ENCODE data around the gene C19orf38.

The C19orf38 gene

DNA sequence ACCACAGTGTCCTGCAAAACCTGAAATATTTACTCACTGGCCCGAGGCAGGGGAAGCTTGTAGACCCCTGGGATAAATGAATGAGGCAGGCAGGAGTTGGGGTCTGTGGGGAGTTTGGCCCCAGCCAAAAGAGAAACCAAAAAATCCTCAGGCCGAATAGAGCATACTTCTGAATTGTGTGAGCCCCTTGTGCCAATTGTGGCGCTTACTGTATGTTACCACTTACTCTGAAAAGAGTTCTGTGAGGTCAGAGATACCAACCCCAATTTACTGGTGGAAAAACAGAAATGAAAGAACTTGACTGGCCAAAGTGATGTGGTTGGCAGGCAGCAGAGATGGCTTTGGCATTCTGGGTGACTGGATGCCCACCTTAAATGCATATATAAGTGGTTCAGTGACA lies 30.0 kb downstream of the C19orf38 start:
- no peak for DNase-seq

- no peak for DNase-seq
These were observed 33.3 kb downstream of the C19orf38 start for GRCh38 chr19:10881403-10882107.

DNA sequence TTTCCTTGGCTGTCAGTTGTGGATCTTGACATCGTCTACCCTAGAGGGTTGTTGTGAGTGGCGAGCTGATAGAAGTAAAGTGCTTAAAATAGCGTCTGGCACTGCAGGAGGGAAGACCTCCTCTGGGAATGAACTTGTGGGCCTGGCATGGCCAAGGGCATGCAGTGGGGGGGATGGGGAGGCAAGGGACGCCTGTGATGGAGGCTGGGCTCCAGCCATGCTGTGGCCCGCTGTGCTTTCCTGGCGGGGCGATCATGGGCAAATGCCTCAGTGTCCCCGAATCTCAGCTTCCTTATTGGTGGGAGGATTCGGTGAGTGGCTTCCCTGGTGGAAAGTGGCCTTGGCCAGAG lies 33.9 kb downstream of the C19orf38 start:
- DNase-seq: no peak

- no peak for DNase-seq
These were observed 36.1 kb downstream of the C19orf38 start for GRCh38 chr19:10884274-10884673.

GRCh38 chr19:10885201-10886169 lies 37.3 kb downstream of the C19orf38 start:
- no peak for DNase-seq

GRCh38 chr19:10887616-10888367 lies 39.6 kb downstream of the C19orf38 start:
- DNase-seq: no peak

GRCh38 chr19:10888421-10888866 lies 40.2 kb downstream of the C19orf38 start:
- no peak for DNase-seq

DNA sequence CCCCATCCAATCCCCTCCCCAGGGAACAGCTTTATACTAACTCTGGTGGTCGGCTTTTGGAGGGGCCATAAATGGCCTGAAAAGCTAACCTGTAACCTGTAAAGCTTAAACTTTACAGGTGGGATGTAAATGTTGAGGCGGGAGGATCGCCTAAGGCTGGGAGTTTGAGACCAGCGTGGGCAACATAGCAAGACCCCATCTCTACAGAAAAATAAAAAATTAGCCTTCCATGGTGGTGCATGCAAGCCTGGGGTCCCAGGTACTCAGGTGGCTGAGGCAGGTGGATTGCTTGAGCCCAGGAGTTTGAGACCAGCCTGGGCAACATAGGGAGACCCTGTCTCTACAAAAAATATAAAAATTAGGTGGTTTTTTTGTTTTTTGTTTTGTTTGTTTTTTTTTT lies 41.7 kb downstream of the C19orf38 start:
- no peak for DNase-seq

- DNase-seq: no peak
These were observed 43.3 kb downstream of the C19orf38 start for GRCh38 chr19:10891405-10892086.

DNA sequence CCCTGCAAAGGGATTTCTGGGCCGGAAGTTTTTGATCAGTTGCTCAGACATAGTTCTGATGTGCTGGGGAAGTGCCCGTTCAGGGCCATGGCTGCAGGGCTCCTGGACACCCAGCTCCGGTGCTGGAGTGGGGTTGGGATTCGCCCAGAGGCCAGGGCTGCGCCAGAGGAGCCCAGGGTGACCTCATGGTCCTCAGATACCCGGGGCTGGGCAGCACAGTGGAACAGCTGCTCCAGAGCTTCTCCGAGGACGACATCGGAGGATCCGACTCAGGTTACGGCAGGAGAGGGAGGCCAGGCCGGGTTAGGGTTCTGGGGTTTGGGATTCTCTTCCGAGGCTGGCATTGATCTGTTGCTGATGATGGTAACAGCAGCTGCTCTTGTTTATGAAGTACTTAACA lies 44.0 kb downstream of the C19orf38 start:
- DNase-seq: no peak

GRCh38 chr19:10894911-10895213 lies 46.6 kb downstream of the C19orf38 start:
- no peak for DNase-seq

GRCh38 chr19:10895363-10895762 lies 47.1 kb downstream of the C19orf38 start:
- no peak for DNase-seq

- DNase-seq: no peak
These were observed 47.7 kb downstream of the C19orf38 start for GRCh38 chr19:10895920-10896319.

GRCh38 chr19:10896851-10897526 lies 48.8 kb downstream of the C19orf38 start:
- no peak for DNase-seq

DNA sequence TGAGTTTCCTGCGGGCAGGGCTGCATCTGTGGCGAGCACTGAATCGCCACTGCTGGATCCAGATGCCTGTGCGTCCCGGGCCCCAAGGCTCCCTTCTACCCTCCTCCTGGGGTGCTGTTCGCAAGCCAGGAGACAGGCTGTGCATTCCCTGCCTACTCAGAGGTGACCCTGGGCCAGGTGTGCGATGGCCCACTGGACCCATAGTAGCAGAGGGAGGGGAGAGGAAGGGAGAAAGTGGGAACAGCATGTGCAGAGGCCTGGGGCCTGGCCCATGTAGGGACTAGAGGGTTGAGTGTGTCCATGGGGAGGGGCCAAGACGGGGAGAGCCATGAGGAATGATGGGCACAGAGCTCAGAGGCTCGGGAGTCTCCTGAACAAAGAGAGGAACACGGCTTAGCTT lies 50.4 kb downstream of the C19orf38 start:
- DNase-seq: no peak

DNA sequence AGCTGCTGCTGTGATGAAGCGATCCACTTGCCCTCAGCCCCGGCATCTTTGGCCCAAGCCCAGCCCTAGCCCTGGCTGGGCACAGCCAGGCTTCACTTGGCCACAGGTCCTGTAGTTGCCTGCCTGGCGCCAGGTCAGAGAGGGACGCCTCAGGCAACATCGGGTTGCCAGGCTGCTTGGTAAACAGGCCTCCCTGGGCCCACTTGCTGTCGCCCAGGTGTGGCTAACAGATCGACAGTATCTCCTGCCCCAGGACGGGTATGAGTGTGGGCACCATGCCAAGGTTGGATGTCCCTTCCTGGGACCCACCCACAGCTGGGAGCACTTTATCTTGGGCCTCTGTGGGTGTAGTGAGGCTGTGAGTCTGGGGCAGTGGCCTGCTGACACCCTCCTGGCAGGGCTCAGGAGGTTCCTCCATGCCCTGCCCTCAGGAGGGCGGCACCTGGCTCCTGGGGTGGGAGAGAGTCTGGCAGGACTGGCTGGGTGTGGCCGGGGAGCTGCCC lies 51.0 kb downstream of the C19orf38 start:
- no peak for DNase-seq

DNA sequence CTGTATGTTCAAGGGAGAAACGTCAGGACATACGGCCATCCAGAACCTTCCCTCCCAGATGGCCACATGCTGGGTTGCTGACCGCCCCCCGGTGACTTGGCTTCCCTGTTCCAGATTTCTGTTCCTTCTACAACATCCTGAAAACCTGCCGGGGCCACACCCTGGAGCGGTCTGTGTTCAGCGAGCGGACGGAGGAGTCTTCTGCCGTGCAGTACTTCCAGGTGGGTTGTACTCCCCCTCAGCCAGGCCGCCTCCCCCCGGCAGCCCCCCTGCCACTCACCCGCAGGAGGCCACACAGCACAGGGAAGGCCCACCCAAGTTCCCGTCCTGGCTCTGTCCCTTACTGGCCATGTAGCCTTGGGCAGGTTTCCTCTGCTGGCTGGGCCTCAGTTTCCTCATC lies 59.7 kb downstream of the C19orf38 start:
- no peak for DNase-seq

DNA sequence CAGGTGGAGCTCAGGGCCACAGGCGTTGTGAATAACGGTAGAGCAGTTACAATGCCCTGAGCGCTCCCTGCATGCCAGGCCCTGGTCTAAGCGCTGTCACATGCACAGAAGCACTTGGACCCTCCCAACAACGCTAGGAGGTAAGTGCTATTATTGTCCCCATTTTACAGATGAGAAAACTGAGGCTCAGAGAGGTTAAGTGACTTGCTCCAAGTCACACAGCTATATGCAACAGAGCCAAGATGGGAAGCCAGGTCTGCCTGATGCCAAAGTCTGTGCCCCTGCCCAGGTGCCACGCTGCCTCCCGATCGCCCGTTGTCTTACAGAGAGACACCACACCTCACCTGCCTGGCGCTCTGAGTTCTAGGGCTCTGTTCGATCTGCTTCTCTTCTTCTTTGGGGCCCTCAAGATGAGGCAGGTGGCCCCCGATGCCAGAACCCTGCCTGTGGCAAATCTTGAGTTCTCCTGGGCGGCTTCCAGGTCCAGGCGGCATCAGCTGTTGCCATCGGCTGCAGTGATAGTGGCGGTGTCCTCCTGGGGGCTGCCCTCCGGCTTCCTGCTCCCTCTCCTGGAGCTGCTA lies 60.3 kb downstream of the C19orf38 start:
- DNase-seq: no peak

GRCh38 chr19:10911579-10912363 lies 63.6 kb downstream of the C19orf38 start:
- no peak for DNase-seq

GRCh38 chr19:10912619-10913018 lies 64.4 kb downstream of the C19orf38 start:
- no peak for DNase-seq

Measured in cortex of kidney (tissue), 1 donor.